Ishikawa (cell line): ENCODE measurements around the gene ANKRD62.

Source experiments
- NFIC ChIP-seq: IDR thresholded peaks from 2 replicates; pipeline ENCODE4 v1.6.1; 2012
- RAD21 ChIP-seq: IDR thresholded peaks from 2 replicates; pipeline ENCODE4 v1.6.1; 2012; ENCODE audit warnings: low read depth
- TAF1 ChIP-seq: IDR thresholded peaks from 2 replicates; pipeline ENCODE4 v1.6.1; 2012; ENCODE audit warnings: low read depth, mild to moderate bottlenecking

DNA sequence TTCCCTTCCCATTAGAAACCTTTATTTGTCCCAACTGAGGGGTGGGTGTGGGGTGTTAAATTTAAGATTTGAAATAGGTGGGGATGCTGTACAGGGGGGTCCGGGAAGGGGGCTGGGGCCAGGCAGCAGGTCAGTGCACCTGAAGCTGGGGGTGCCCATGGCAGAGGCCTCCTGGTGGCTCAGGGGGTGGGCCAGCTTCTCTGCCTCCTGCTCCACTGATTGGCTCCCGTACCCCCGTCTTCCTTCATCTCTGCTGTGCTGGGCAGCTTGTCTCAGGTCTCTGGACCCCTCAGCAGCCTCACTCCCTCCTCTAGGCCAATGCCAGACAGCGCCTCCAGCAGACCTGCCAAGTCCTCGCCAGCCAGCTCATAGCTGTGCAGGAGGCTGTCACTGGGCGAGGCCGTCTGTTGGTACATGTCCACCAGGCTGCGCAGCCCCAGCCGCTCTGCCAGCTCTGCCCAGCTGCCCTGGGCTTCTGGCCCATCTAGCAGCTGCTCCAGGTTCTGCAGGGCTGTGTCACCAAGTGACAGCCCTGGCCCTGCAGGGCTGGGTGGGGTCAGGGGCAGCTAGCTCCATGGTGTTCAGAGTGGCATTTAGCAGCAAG, 2.0 kb upstream of the ANKRD62 start:
- TF ChIP-seq NFIC (no peak), TAF1 (no peak), RAD21 (no peak)
